GM23338 (cell line): ENCODE results near the gene ZNF358. TPM values are rescaled to one million over a fixed set of nuclear protein-coding genes. Genes with fewer than 3 reads are reported as not detected.

ENCODE experiments used
- ATAC-seq: fragments of 200-7000 bp; cut with Tn5 transposase; 3 replicates; pipeline ENCODE4 v1.9.1; 2020
- DNase-seq: peaks from one replicate; pipeline ENCODE4 v3.0.0-alpha.2; 2015; ENCODE audit warnings: low spot score
- H2AFZ ChIP-seq: fragments of 200-600 bp; sonication (generic); 2 replicates; pipeline ENCODE4 v1.8.0; 2016; ENCODE audit warnings: antibody characterized with exemption, mild to moderate bottlenecking, moderate library complexity
- H3F3A ChIP-seq: fragments of 200-600 bp; sonication (generic); replicated peaks from 2 replicates; pipeline ENCODE4 v1.8.0; 2017; ENCODE audit warnings: antibody characterized with exemption, mixed run types, low read depth
- H3K27ac ChIP-seq: fragments of 200-600 bp; sonication (generic); 2 replicates; pipeline ENCODE4 v1.6.1; 2016; ENCODE audit warnings: low read depth
- H3K27me3 ChIP-seq: fragments of 200-600 bp; sonication (generic); 2 replicates; pipeline ENCODE4 v1.8.0; 2016; ENCODE audit warnings: mild to moderate bottlenecking, mixed run types, moderate library complexity; ENCODE audit not compliant: insufficient read depth
- H3K36me3 ChIP-seq: fragments of 200-600 bp; sonication (generic); 2 replicates; pipeline ENCODE4 v1.8.0; 2016; ENCODE audit warnings: mild to moderate bottlenecking; ENCODE audit not compliant: insufficient read depth
- H3K4me1 ChIP-seq: fragments of 200-600 bp; sonication (generic); 2 replicates; pipeline ENCODE4 v1.8.0; 2016; ENCODE audit warnings: mild to moderate bottlenecking, moderate library complexity; ENCODE audit not compliant: insufficient read depth
- H3K4me2 ChIP-seq: fragments of 200-600 bp; sonication (generic); 2 replicates; pipeline ENCODE4 v1.7.1; 2017; ENCODE audit warnings: mixed run types
- H3K4me3 ChIP-seq: fragments of 200-600 bp; sonication (generic); 2 replicates; pipeline ENCODE4 v1.6.1; 2016; ENCODE audit warnings: mixed run types
- H3K79me2 ChIP-seq: fragments of 200-600 bp; sonication (generic); replicated peaks from 2 replicates; pipeline ENCODE4 v1.8.0; 2017; ENCODE audit warnings: mild to moderate bottlenecking; ENCODE audit not compliant: insufficient read depth
- H3K9me2 ChIP-seq: fragments of 200-600 bp; sonication (generic); 2 replicates; pipeline ENCODE4 v1.8.0; 2017; ENCODE audit not compliant: insufficient read depth
- H4K20me1 ChIP-seq: fragments of 200-600 bp; sonication (generic); replicated peaks from 2 replicates; pipeline ENCODE4 v1.8.0; 2017; ENCODE audit warnings: mild to moderate bottlenecking; ENCODE audit not compliant: insufficient read depth
- H3K27ac Mint-ChIP-seq: 2 replicates; pipeline ENCODE4 v1.8.0; 2020; ENCODE audit warnings: inconsistent platforms, mild to moderate bottlenecking, moderate library complexity, mixed read lengths
- H3K27me3 Mint-ChIP-seq: 3 replicates; pipeline ENCODE4 v1.8.0; 2022; ENCODE audit warnings: low read depth, mild to moderate bottlenecking, moderate library complexity, mixed read lengths, inconsistent platforms; ENCODE audit not compliant: insufficient read depth, poor library complexity
- H3K36me3 Mint-ChIP-seq: 3 replicates; pipeline ENCODE4 v1.8.0; 2021; ENCODE audit warnings: low read depth, mild to moderate bottlenecking, inconsistent platforms, moderate library complexity, mixed read lengths
- H3K4me1 Mint-ChIP-seq: 3 replicates; pipeline ENCODE4 v1.8.0; 2020; ENCODE audit warnings: mild to moderate bottlenecking, inconsistent platforms, mixed read lengths
- H3K4me3 Mint-ChIP-seq: 3 replicates; pipeline ENCODE4 v1.8.0; 2021; ENCODE audit warnings: moderate library complexity, mild to moderate bottlenecking, inconsistent platforms, mixed read lengths
- H3K9me3 Mint-ChIP-seq: 3 replicates; pipeline ENCODE4 v1.8.0; 2020; ENCODE audit warnings: moderate library complexity, mild to moderate bottlenecking, inconsistent platforms, mixed read lengths
- POLR2AphosphoS5 ChIP-seq: IDR thresholded peaks from 2 replicates; pipeline ENCODE4 v1.6.1; 2016; ENCODE audit warnings: antibody characterized with exemption, low read depth
- ZNF331 ChIP-seq: fragments of 250-450 bp; sonication (Bioruptor Pico); IDR thresholded peaks from 2 replicates; pipeline ENCODE4 v1.5.0; 2020; ENCODE audit warnings: low read depth, mild to moderate bottlenecking, moderate library complexity
- ZNF462 ChIP-seq: fragments of 250-450 bp; sonication (Bioruptor Pico); IDR thresholded peaks from 2 replicates; pipeline ENCODE4 v1.5.0; 2020; ENCODE audit warnings: mild to moderate bottlenecking, moderate library complexity
- polyA plus RNA-seq: library from polyadenylated mRNA; unstranded; fragments of >200 nt; fragmentation: Nextera tagmentation; extraction: Ambion mirVana; gene quantifications from 2 replicates; pipeline ENCODE4 v1.2.1, GENCODE V29; 2016
- total RNA-seq: library from RNA; depleted of rRNA; stranded (reverse); fragments of >200 nt; shearing (Covaris generic); gene quantifications from 2 replicates; pipeline ENCODE4 v1.2.3, GENCODE V29; 2014
- TF ChIP-seq, protein P1 (sequence below): IDR thresholded peaks from 2 replicates; pipeline ENCODE4 v1.6.1; 2016; ENCODE audit warnings: antibody characterized with exemption

Gene ZNF358
- total and polyA plus RNA-seq, 2 experiments from 2014 or later: 23.8 to 52.9 TPM

DNA sequence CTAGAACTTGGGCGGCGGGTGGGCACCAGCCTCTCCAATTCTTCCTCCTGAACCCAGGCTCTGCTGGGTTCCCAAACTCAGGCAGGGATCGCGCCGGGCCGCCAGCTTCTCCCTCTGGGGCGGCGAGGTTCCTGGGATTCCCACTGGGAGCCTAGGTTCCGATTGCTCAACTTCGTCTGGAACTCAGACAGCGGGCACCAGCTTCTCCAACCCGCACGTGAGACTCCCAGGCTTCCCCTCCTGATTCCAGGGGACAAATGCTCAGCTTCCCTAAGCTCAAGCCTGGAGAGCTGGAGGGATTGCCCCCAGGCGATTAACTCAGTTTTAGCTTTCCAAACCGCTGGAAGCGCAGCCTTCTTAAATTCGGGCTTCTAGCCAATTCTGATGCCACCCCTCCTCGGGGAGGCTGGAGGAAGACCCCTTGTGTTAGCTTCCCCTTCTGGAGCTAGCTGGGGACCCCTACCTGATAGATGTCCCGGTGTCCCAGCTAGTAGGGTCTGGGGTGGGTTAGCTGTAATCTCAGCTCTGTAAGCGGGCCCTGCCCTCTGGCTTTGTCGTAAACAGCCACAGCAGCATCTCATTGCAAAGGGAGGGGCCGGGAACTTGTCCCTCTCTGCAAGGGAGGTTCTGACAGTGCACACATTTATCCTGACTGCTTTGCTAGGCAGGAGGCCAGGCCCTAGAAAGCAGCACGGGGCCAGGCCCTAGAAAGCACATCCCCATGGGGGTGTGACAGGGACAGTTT is 7.2 kb downstream of the ZNF358 start (continued):
- no peak for TF ChIP-seq ZNF462 (CRISPR knock-in tag)

DNA sequence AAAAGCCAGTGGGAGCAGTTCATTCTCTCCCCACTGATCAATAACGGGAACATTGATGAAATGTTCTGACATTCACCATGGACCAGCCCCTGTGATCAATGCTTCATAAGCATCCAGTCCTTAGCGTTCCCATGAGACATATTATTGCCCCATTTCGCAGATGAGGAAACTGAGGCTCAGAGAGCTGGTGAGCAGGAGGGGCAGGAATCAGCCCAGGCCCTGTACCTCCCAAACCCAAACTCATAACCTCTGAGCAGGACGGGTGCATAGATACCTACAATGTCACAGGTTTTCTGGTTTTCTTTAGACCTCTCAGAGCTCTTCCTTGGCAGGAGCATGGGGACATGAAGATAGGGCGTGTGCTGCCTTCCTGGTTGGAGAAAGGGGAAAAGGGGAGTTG is 8.6 kb downstream of the ZNF358 start:
- H3K36me3 ChIP-seq: no peaks in the 10 kb centered on the region
- no peaks in the 10 kb centered on the region for H3K9me2 ChIP-seq
- Mint-ChIP-seq H3K27ac (no peak overlapping the region), H3K4me3 (no peak overlapping the region), H3K27me3 (peaks cover 7% of the 10 kb centered on the region), H3K4me1 (peaks cover 6% of the 10 kb centered on the region; the same call in 2 of the 3 replicates), H3K9me3 (no peaks in the 10 kb centered on the region; the same call in 2 of the 3 replicates), H3K36me3 (peaks cover 7% of the 10 kb centered on the region; the same call in 1 of the 3 replicates)
- ATAC-seq (no peak), DNase-seq (no peak)
- no peaks in the 10 kb centered on the region for H4K20me1 ChIP-seq
- no peak overlapping the region for H3K4me2 ChIP-seq
- H3K27ac ChIP-seq: no peak overlapping the region
- H3K4me3 ChIP-seq: no peak overlapping the region
- peaks cover 15% of the 10 kb centered on the region for H3K4me1 ChIP-seq
- H3K27me3 ChIP-seq: no peaks in the 10 kb centered on the region
- TF ChIP-seq, protein P1, sequence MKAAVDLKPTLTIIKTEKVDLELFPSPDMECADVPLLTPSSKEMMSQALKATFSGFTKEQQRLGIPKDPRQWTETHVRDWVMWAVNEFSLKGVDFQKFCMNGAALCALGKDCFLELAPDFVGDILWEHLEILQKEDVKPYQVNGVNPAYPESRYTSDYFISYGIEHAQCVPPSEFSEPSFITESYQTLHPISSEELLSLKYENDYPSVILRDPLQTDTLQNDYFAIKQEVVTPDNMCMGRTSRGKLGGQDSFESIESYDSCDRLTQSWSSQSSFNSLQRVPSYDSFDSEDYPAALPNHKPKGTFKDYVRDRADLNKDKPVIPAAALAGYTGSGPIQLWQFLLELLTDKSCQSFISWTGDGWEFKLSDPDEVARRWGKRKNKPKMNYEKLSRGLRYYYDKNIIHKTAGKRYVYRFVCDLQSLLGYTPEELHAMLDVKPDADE: no peak
- TF ChIP-seq ZNF331 (CRISPR knock-in tag) (no peak), POLR2AphosphoS5 (no peak), ZNF462 (CRISPR knock-in tag) (no peak)
- no peaks in the 10 kb centered on the region; the same call in 1 of the 2 replicates for H3F3A ChIP-seq
- no peak overlapping the region for H2AFZ ChIP-seq
- peaks cover 5% of the 10 kb centered on the region; the same call in 1 of the 2 replicates for H3K79me2 ChIP-seq
